K562 (cell line): Measurements from ENCODE around the gene SCNN1B. TPM values are rescaled to one million over a fixed set of nuclear protein-coding genes. Genes with fewer than 3 reads are reported as not detected.

Experiments used
- ATAC-seq: fragments of 200-7000 bp; cut with Tn5 transposase; 3 replicates; pipeline ENCODE4 v1.9.1; 2020; ENCODE audit warnings: moderate library complexity
- BruUV-seq: library from RNA; stranded (reverse); fragments of 400-500 nt; replicated peaks from 2 replicates; lab custom pipeline; 2021; lab: Mats Ljungman, UMichigan
- CTCF ChIA-PET: fragments of 300-600 bp; formaldehyde crosslinking; extraction: SDS; loops from one replicate; lab custom pipeline; 2021; ENCODE audit warnings: low intra/inter-chr PET ratio; lab: Yijun Ruan, JAX
- POLR2A ChIA-PET: fragments of 300-600, 350-650 bp; sonication (Branson Sonifier 250); formaldehyde crosslinking; extraction: SDS; loops from one replicate; lab custom pipeline; 2021; ENCODE audit warnings: antibody characterized with exemption, inconsistent platforms; lab: Yijun Ruan, JAX
- DNase-seq, 4 experiments: peaks; one replicate each; pipeline versions ENCODE4 v3.0.0 to v3.0.0-alpha.2; 2011 to 2018; ENCODE audit warnings: low spot score in 3 of 4, mixed read lengths in 3 of 4; ENCODE audit errors: extremely low read depth in 1 of 4
- FAIRE-seq: peaks from 2 replicates; lab custom pipeline; 2011; peaks lifted over from hg19 to GRCh38; lab: Jason Lieb, UNC
- H2AFZ ChIP-seq: 2 replicates; pipeline ENCODE4 v1.6.0; 2011; ENCODE audit warnings: low read depth, low read length, control low read depth, inconsistent platforms
- H3K27ac ChIP-seq: fragments of 200-600 bp; 3 replicates; pipeline ENCODE4 v1.8.0; 2011; ENCODE audit warnings: low read depth, mild to moderate bottlenecking, control low read depth, inconsistent platforms, low read length, moderate library complexity, mixed read lengths; ENCODE audit errors: extremely low read depth
- H3K27me3 ChIP-seq, 2 experiments: fragments of 300-600 bp in 1 of 2; 2 replicates in 1 of 2; 3 replicates in 1 of 2; pipeline versions ENCODE4 v1.6.0 to v1.8.0; 2011; ENCODE audit warnings: inconsistent platforms in 2 of 2, low read length in 2 of 2, mild to moderate bottlenecking in 1 of 2, mixed read lengths in 1 of 2, moderate library complexity in 1 of 2; ENCODE audit not compliant: control insufficient read depth in 2 of 2, insufficient read depth in 2 of 2
- H3K36me3 ChIP-seq: fragments of 300-600 bp; 3 replicates; pipeline ENCODE4 v1.8.0; 2011; ENCODE audit warnings: mild to moderate bottlenecking, low read length, inconsistent platforms; ENCODE audit not compliant: control insufficient read depth, insufficient read depth
- H3K4me1 ChIP-seq, 2 experiments: fragments of 200-600 bp in 1 of 2; replicated peaks in 1 of 2; 2 replicates in 1 of 2; 3 replicates in 1 of 2; pipeline versions ENCODE4 v1.5.1 to v1.8.0; 2011; ENCODE audit warnings: inconsistent platforms in 2 of 2, low read length in 2 of 2, mild to moderate bottlenecking in 1 of 2, mixed read lengths in 1 of 2, moderate library complexity in 1 of 2; ENCODE audit not compliant: control insufficient read depth in 2 of 2, insufficient read depth in 2 of 2
- H3K4me2 ChIP-seq: 2 replicates; pipeline ENCODE4 v1.6.1; 2011; ENCODE audit warnings: low read length, control low read depth, inconsistent platforms, mixed read lengths; ENCODE audit not compliant: insufficient read depth
- H3K4me3 ChIP-seq: fragments of 200-600 bp; sonication (generic), shearing (Covaris generic); 2 replicates; pipeline ENCODE4 v1.5.1; 2016; ENCODE audit warnings: control low read depth, inconsistent platforms
- H3K79me2 ChIP-seq: fragments of 200-600 bp; 3 replicates; pipeline ENCODE4 v1.8.0; 2011; ENCODE audit warnings: low read length, inconsistent platforms; ENCODE audit not compliant: control insufficient read depth, insufficient read depth
- H3K9ac ChIP-seq, 2 experiments: 2 replicates each; pipeline versions ENCODE4 v1.6.0 to v1.6.1; 2011; ENCODE audit warnings: low read depth in 2 of 2, low read length in 2 of 2, control low read depth in 1 of 2, inconsistent platforms in 1 of 2, mild to moderate bottlenecking in 1 of 2, mixed read lengths in 1 of 2; ENCODE audit not compliant: insufficient read depth in 1 of 2
- H3K9me1 ChIP-seq: one replicate; pipeline ENCODE4 v1.6.0; 2011; ENCODE audit warnings: inconsistent platforms, mild to moderate bottlenecking, low read length, moderate library complexity; ENCODE audit not compliant: control insufficient read depth, insufficient read depth
- H3K9me3 ChIP-seq: replicated peaks from 2 replicates; pipeline ENCODE4 v1.5.1; 2011; ENCODE audit warnings: low read depth, low read length, inconsistent platforms; ENCODE audit not compliant: control insufficient read depth, insufficient read depth
- H4K20me1 ChIP-seq: replicated peaks from 2 replicates; pipeline ENCODE4 v1.6.1; 2011; ENCODE audit warnings: low read length, inconsistent platforms, mixed read lengths; ENCODE audit not compliant: control insufficient read depth, insufficient read depth
- BCOR ChIP-seq: fragments of 450-650 bp; IDR thresholded peaks from 2 replicates; pipeline ENCODE4 v1.6.1; 2016
- BDP1 ChIP-seq: IDR thresholded peaks from 3 replicates; pipeline ENCODE4 v1.6.1; 2011; ENCODE audit not compliant: insufficient read length, insufficient read depth
- BMI1 ChIP-seq: fragments of 150-350 bp; IDR thresholded peaks from 2 replicates; pipeline ENCODE4 v1.6.1; 2014; ENCODE audit warnings: low read length
- CBFA2T3 ChIP-seq: fragments of 450-650 bp; IDR thresholded peaks from 2 replicates; pipeline ENCODE4 v1.6.1; 2017
- FOXK1 ChIP-seq: sonication (generic); formaldehyde crosslinking; IDR thresholded peaks from 2 replicates; pipeline ENCODE4 v1.8.0; 2022; ENCODE audit warnings: missing genetic modification reagents, mild to moderate bottlenecking, borderline replicate concordance
- HCFC1 ChIP-seq: IDR thresholded peaks from 2 replicates; pipeline ENCODE4 v1.6.1; 2012; ENCODE audit warnings: low read depth, low read length, improper control_type of control experiment
- HDAC6 ChIP-seq: IDR thresholded peaks from 2 replicates; pipeline ENCODE4 v1.6.1; 2012; ENCODE audit warnings: low read depth, mild to moderate bottlenecking, control low read depth, inconsistent platforms, low read length, moderate library complexity
- HLTF ChIP-seq: fragments of 450-650 bp; IDR thresholded peaks from 2 replicates; pipeline ENCODE4 v1.6.1; 2016
- KAT7 ChIP-seq: sonication (generic); formaldehyde crosslinking; IDR thresholded peaks from 2 replicates; pipeline ENCODE4 v1.8.0; 2022; ENCODE audit warnings: missing genetic modification reagents, mild to moderate bottlenecking, borderline replicate concordance
- KDM1A ChIP-seq, 2 experiments: fragments of 450-650 bp; IDR thresholded peaks; 2 replicates each; pipeline ENCODE4 v1.6.1; 2016; ENCODE audit warnings: mild to moderate bottlenecking in 2 of 2
- MYNN ChIP-seq, 2 experiments: sonication (generic); formaldehyde crosslinking in 1 of 2; IDR thresholded peaks; 2 replicates each; pipeline versions ENCODE4 v1.5.0 to v1.6.1; 2016 to 2020; ENCODE audit warnings: antibody characterized with exemption in 1 of 2, missing genetic modification reagents in 1 of 2
- PYGO2 ChIP-seq: fragments of 450-650 bp; IDR thresholded peaks from 2 replicates; pipeline ENCODE4 v1.6.1; 2016; ENCODE audit warnings: mild to moderate bottlenecking, missing genetic modification characterization, moderate library complexity, missing compliant biosample characterization
- RBM25 ChIP-seq: fragments of 200-400 bp; formaldehyde crosslinking; IDR thresholded peaks from 2 replicates; pipeline ENCODE4 v1.6.1; 2018; ENCODE audit warnings: low read length, low read depth, moderate library complexity; ENCODE audit not compliant: severe bottlenecking
- RCOR1 ChIP-seq, 2 experiments: IDR thresholded peaks; 2 replicates each; pipeline ENCODE4 v1.6.1; 2012; ENCODE audit warnings: low read depth in 2 of 2, low read length in 2 of 2, borderline replicate concordance in 1 of 2, improper control_type of control experiment in 1 of 2
- SMAD3 ChIP-seq: fragments of 450-650 bp; formaldehyde crosslinking; conservative IDR thresholded peaks from 2 replicates; pipeline ENCODE4 v1.4.0; 2020; ENCODE audit warnings: mild to moderate bottlenecking
- SMARCA5 ChIP-seq: fragments of 450-650 bp; IDR thresholded peaks from 2 replicates; pipeline ENCODE4 v1.6.1; 2016
- ZBTB12 ChIP-seq: fragments of 250-450 bp; sonication (Bioruptor Pico); IDR thresholded peaks from 2 replicates; pipeline ENCODE4 v1.4.0; 2020
- ZFPM2 ChIP-seq: fragments of 250-450 bp; sonication (Bioruptor Pico); IDR thresholded peaks from 2 replicates; pipeline ENCODE4 v1.5.1; 2022; ENCODE audit warnings: mild to moderate bottlenecking
- ZKSCAN8 ChIP-seq: fragments of 200-800 bp; sonication (Bioruptor generic); IDR thresholded peaks from 2 replicates; pipeline ENCODE4 v1.6.1; 2016; ENCODE audit warnings: missing genetic modification characterization, missing compliant biosample characterization
- ZNF445 ChIP-seq: fragments of 250-450 bp; sonication (Bioruptor Pico); IDR thresholded peaks from 2 replicates; pipeline ENCODE4 v1.4.0; 2020; ENCODE audit warnings: low read depth, mild to moderate bottlenecking, moderate library complexity
- WGBS: fragments of 100-300 bp; shearing (Covaris generic); methylation state at CpG from one replicate; pipeline ENCODE4 v1.1.6; 2016; ENCODE audit warnings: low coverage, mixed read lengths; ENCODE audit not compliant: insufficient coverage; ENCODE audit errors: missing lambda C conversion rate; 5-methylcytosine and 5-hydroxymethylcytosine counted together
- in situ Hi-C: fragments of 300-500 bp; cut with MboI; formaldehyde crosslinking; loops from 4 replicates; pipeline ENCODE4 v1.15.0; 2018; ENCODE audit warnings: inconsistent platforms, mixed read lengths
- intact Hi-C: fragments of 100-400 bp; cut with micrococcal nuclease; formaldehyde crosslinking; loops from 2 replicates; pipeline ENCODE4 v1.14.2; 2022
- polyA plus RNA-seq, 8 experiments: library from polyadenylated mRNA; depleted of rRNA in 4 of 8; stranded (reverse) in 5 of 8; unstranded in 3 of 8; fragments of >200 nt; fragmentation: Nextera tagmentation in 2 of 8; fragmentation: Illumina TruSeq in 1 of 8; extraction: Ambion mirVana in 2 of 8; extraction: Trizol in 1 of 8; gene quantifications; 2 replicates each; pipeline versions ENCODE4 v1.2.1 to v1.2.3, GENCODE V29; 2011 to 2014; ENCODE audit warnings: inconsistent platforms in 1 of 8, missing spikeins in 1 of 8
- total RNA-seq, 7 experiments: library from RNA; depleted of rRNA in 6 of 7; stranded (reverse); fragments of >200 nt in 6 of 7; fragmentation: Illumina TruSeq in 2 of 7; extraction: Trizol in 2 of 7; gene quantifications; 2 replicates each; pipeline versions ENCODE4 v1.2.1 to v1.2.3, GENCODE V29; 2011 to 2021; ENCODE audit warnings: low replicate concordance in 1 of 7

The SCNN1B gene
- total and polyA plus RNA-seq, 9 of the 15 experiments (the other 6 are each of a cell fraction or from before 2014, with no cell fraction given): not detected

GRCh38 chr16:23279721-23280153, 22.4 kb upstream of the SCNN1B start (continued):
- TF ChIP-seq SMAD3 (CRISPR knock-in tag): no peak

GRCh38 chr16:23280483-23280967, 21.6 kb upstream of the SCNN1B start:
- POLR2A ChIA-PET: no interaction called here
- BruUV-seq: no TSS peak
- CTCF ChIA-PET: no interaction called here
- FAIRE-seq (no peak), DNase-seq (no peak), ATAC-seq (no peak)
- no peak overlapping the region for H3K27ac ChIP-seq
- H3K36me3 ChIP-seq: no peaks in the 10 kb centered on the region
- H3K9me1 ChIP-seq: no peaks in the 10 kb centered on the region
- WGBS: 1% methylated on average over 5 of the region's 6 CpGs
- intact Hi-C loops: no loop called here
- H3K9me3 ChIP-seq: no peaks in the 10 kb centered on the region
- H3K4me2 ChIP-seq: no peak overlapping the region
- peaks cover 0 to 4% of the 10 kb centered on the region in 2 experiments; a peak in 1 of 5 replicates for H3K27me3 ChIP-seq
- H3K4me3 ChIP-seq: no peak overlapping the region
- in situ Hi-C loops: no loop called here
- no peaks in the 10 kb centered on the region for H3K79me2 ChIP-seq
- no peaks in the 10 kb centered on the region for H3K4me1 ChIP-seq
- H3K9ac ChIP-seq: no peak overlapping the region
- no peak overlapping the region for H2AFZ ChIP-seq
- H4K20me1 ChIP-seq: no peaks in the 10 kb centered on the region; the same call in 1 of the 2 replicates
- no peak for TF ChIP-seq BDP1
- TF ChIP-seq HCFC1: no peak
- peak; percentile 89 for TF ChIP-seq RBM25
- TF ChIP-seq ZBTB12 (CRISPR knock-in tag): no peak
- TF ChIP-seq MYNN (IDR thresholded peaks at IDR 0.05): no peak
- TF ChIP-seq MYNN (CRISPR knock-in tag; IDR thresholded peaks at IDR 0.05): no peak
- TF ChIP-seq BCOR: 0 out of 2 replicates have a peak, but pooled peaks have one; percentile 52
- TF ChIP-seq SMARCA5: 0 out of 2 replicates have a peak, but pooled peaks have one; percentile 18
- 0 out of 4 replicates have a peak, but pooled peaks of 1 of the 2 experiments have one; percentile 11 for TF ChIP-seq KDM1A (IDR thresholded peaks at IDR 0.05)
- TF ChIP-seq KAT7 (CRISPR knock-in tag): no peak
- no peak for TF ChIP-seq CBFA2T3
- no peak for TF ChIP-seq PYGO2 (tag)
- no peak for TF ChIP-seq ZKSCAN8 (CRISPR knock-in tag)
- TF ChIP-seq BMI1: no peak
- TF ChIP-seq FOXK1: no peak
- no peak for TF ChIP-seq ZNF445 (CRISPR knock-in tag)
- no peak for TF ChIP-seq HDAC6
- TF ChIP-seq HLTF: no peak
- TF ChIP-seq RCOR1 (IDR thresholded peaks at IDR 0.05; ENCODE audit: borderline replicate concordance in 1 of 2, low read depth in 2 of 2, low read length in 2 of 2): no peak
- TF ChIP-seq ZFPM2: no peak
